ENCODE results near the gene PDE8B. TPM values are rescaled to one million over a fixed set of nuclear protein-coding genes. Genes with fewer than 3 reads are reported as not detected.

Gene PDE8B
- total and polyA plus RNA-seq, 8 donors: 2.9 to 11.9 (median 6.9) TPM

- H3K9me3 ChIP-seq: no peaks in the 10 kb centered on the region
- no peaks in the 10 kb centered on the region for H3K36me3 ChIP-seq
- no peaks in the 10 kb centered on the region for H3K27me3 ChIP-seq
- H3K27ac ChIP-seq: no peak overlapping the region
- DNase-seq (no peak), ATAC-seq (no peak), FAIRE-seq (no peak)
- H3K4me3 ChIP-seq: no peak overlapping the region
- no peak for TF ChIP-seq CTCF (IDR thresholded peaks at IDR 0.05)
- WGBS, 2 donors: 49 to 54% methylated on average over 8 of the region's 8 CpGs
- no peaks in the 10 kb centered on the region for H3K4me1 ChIP-seq
- intact Hi-C loops (cut with DNase I): no loop called here
Measured at GRCh38 chr5:77231471-77232138, 21.1 kb downstream of the PDE8B start.

DNA sequence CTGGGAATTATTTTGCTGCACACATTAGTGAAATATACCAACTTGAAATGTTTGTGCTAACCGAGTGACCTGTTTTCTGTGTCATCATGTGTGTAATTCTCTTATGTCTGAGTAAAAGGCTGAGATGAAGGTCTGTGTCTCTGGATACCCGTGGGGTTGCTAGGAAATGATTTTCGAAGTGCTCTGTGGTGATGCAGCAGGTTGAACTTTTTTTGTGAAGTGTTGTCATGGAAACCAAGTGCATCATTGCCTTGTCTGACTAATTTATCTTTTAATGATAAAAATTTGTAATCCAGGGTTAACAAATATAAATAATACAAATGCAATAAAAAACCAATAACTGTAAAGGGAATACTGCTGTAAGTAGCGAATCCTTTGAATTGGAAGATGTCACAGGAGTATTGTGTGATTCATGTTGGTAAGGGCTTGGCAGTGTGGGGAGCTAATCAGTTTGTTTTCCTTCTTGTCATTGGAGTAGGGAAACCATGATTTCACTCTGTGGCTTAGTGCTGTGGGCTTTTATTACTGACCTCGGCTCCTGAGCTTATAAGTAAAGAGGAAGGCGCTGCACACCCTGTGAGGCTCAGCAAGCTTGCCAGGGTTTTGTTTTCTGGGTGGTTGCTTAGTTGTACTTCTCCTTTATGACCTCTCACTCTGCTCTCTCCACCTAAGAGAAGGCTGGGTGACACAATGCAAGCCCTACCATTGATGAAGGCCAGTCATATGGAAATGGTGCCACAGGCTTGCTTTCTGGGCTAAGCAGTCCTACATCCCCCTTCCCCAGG lies 22.3 kb downstream of the PDE8B start:
- FAIRE-seq (no peak), DNase-seq (no peak), ATAC-seq (peak in 3 of 4 donors; percentile 44 to 82 (median 71))
- H3K27me3 ChIP-seq: no peaks in the 10 kb centered on the region
- 71 to 73% methylated on average over 6 of the region's 6 CpGs for WGBS, 2 donors
- H3K36me3 ChIP-seq: no peaks in the 10 kb centered on the region
- no peaks in the 10 kb centered on the region for H3K4me1 ChIP-seq
- intact Hi-C loops (cut with DNase I): no loop called here
- H3K4me3 ChIP-seq: no peak overlapping the region
- no peaks in the 10 kb centered on the region for H3K9me3 ChIP-seq
- TF ChIP-seq CTCF (IDR thresholded peaks at IDR 0.05): no peak
- H3K27ac ChIP-seq: no peak overlapping the region

GRCh38 chr5:77235846-77236721 lies 25.6 kb downstream of the PDE8B start:
- H3K36me3 ChIP-seq: no peaks in the 10 kb centered on the region
- FAIRE-seq (no peak), ATAC-seq (no peak), DNase-seq (no peak)
- no peak for TF ChIP-seq CTCF (IDR thresholded peaks at IDR 0.05)
- H3K27ac ChIP-seq: no peak overlapping the region
- no peak overlapping the region for H3K4me3 ChIP-seq
- 47 to 64% methylated on average over 3 of the region's 3 CpGs for WGBS, 2 donors
- H3K4me1 ChIP-seq: no peaks in the 10 kb centered on the region
- intact Hi-C loops (cut with DNase I): no loop called here
- no peaks in the 10 kb centered on the region for H3K27me3 ChIP-seq
- H3K9me3 ChIP-seq: no peaks in the 10 kb centered on the region

GRCh38 chr5:77239126-77239741 lies 28.8 kb downstream of the PDE8B start:
- Histone ChIP-seq H3K36me3 (no peaks in the 10 kb centered on the region), H3K4me1 (peaks cover 0 to 11% (median 11%) of the 10 kb centered on the region in 3 donors), H3K27me3 (no peaks in the 10 kb centered on the region), H3K4me3 (no peak overlapping the region), H3K9me3 (no peaks in the 10 kb centered on the region), H3K27ac (no peak overlapping the region)
- no peak for DNase-seq
- peak in 3 of 4 donors; percentile 22 to 40 (median 24) for TF ChIP-seq CTCF (IDR thresholded peaks at IDR 0.05)
- WGBS, 2 donors: 34 to 38% methylated on average over 3 of the region's 3 CpGs
- no peak for FAIRE-seq
- ATAC-seq: peak in 3 of 4 donors; percentile 35 to 61 (median 48)
- intact Hi-C loops (cut with DNase I): no loop called here

Data from pancreas (tissue), 10 donors.